Measurements from ENCODE around the gene LAMA2.

LAMA2 gene

DNA sequence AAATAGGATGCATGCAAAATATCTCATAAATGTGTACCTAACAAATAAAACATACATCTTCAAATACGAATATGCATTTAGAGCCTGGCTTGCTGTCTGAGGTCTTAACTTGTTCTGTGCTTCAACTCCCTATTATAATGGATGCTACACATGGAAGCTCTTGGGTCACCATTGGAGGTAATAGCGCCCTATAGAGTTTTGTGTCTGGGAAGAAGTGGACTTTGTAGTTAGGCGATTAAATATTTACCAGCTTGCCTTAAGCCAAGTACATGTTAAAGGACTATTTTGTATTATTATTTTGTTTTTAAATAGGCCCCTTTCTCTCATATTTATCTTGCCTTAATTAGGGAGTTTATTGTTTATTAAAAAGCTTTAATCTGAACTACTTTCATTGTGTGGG, 107.4 kb downstream of the LAMA2 start:
- H3K4me3 ChIP-seq (ENCODE audit: low read length), result no peak overlapping the region
- DNase-seq, result no peak
- no peak overlapping the region for H3K9ac ChIP-seq (ENCODE audit: low read length)
- no peak overlapping the region for H3K4me2 ChIP-seq (ENCODE audit: low read depth, low read length)
- no peak overlapping the region for H3K27ac ChIP-seq (ENCODE audit: low read length)
- H3F3A ChIP-seq (ENCODE audit: insufficient read depth, low read length), result no peaks in the 10 kb centered on the region
- no peaks in the 10 kb centered on the region for H3K36me3 ChIP-seq (replicated peaks; ENCODE audit: insufficient read depth, low read length)
- no peaks in the 10 kb centered on the region for H3K79me2 ChIP-seq (ENCODE audit: low read length)
- no peak for TF ChIP-seq EZH2phosphoT487 (IDR thresholded peaks at IDR 0.05; ENCODE audit: low read length)
- TF ChIP-seq EZH2 (optimal IDR thresholded peaks at IDR 0.05; ENCODE audit: low read depth, low read length), result no peak
- TF ChIP-seq, protein P1, sequence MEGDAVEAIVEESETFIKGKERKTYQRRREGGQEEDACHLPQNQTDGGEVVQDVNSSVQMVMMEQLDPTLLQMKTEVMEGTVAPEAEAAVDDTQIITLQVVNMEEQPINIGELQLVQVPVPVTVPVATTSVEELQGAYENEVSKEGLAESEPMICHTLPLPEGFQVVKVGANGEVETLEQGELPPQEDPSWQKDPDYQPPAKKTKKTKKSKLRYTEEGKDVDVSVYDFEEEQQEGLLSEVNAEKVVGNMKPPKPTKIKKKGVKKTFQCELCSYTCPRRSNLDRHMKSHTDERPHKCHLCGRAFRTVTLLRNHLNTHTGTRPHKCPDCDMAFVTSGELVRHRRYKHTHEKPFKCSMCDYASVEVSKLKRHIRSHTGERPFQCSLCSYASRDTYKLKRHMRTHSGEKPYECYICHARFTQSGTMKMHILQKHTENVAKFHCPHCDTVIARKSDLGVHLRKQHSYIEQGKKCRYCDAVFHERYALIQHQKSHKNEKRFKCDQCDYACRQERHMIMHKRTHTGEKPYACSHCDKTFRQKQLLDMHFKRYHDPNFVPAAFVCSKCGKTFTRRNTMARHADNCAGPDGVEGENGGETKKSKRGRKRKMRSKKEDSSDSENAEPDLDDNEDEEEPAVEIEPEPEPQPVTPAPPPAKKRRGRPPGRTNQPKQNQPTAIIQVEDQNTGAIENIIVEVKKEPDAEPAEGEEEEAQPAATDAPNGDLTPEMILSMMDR (IDR thresholded peaks at IDR 0.05; ENCODE audit: low read length), result no peak
- H3K9me2 ChIP-seq (replicated peaks; ENCODE audit: insufficient read depth, low read length), result no peaks in the 10 kb centered on the region
- no peaks in the 10 kb centered on the region for H3K27me3 ChIP-seq (replicated peaks; ENCODE audit: insufficient read depth, low read length)
- H2AFZ ChIP-seq (ENCODE audit: low read length), result no peak overlapping the region
- H3K9me3 ChIP-seq (replicated peaks; ENCODE audit: insufficient read depth, low read length), result no peaks in the 10 kb centered on the region
- H4K20me1 ChIP-seq (ENCODE audit: insufficient read depth, low read length), result no peaks in the 10 kb centered on the region
- no peaks in the 10 kb centered on the region for H3K4me1 ChIP-seq (ENCODE audit: low read length)

DNA sequence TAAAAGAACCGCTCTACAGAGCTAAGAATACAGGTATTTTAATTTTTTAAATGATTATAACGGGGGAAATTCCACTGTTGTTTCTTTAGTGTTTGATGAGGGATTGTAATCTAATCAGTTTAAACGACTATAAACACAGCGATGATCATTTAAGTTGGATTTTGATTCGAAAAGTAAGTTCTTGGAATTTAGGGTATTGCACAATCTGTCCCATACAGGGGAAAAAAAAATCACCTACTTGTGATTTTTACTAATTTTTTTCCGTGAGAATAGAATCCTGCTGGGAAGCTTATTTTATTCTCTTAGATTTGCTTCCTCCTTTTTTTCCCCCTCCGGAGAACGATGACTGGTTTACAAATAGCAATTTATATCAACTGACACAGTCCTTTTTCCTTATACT, 108.0 kb downstream of the LAMA2 start:
- no peak overlapping the region for H3K27ac ChIP-seq (ENCODE audit: low read length)
- no peaks in the 10 kb centered on the region for H3K4me1 ChIP-seq (ENCODE audit: low read length)
- no peak overlapping the region for H3K9ac ChIP-seq (ENCODE audit: low read length)
- TF ChIP-seq, protein P1 (IDR thresholded peaks at IDR 0.05; ENCODE audit: low read length), result no peak
- TF ChIP-seq EZH2phosphoT487 (IDR thresholded peaks at IDR 0.05; ENCODE audit: low read length) (no peak), EZH2 (optimal IDR thresholded peaks at IDR 0.05; ENCODE audit: low read depth, low read length) (no peak)
- H3K4me3 ChIP-seq (ENCODE audit: low read length), result no peak overlapping the region
- no peaks in the 10 kb centered on the region for H3K27me3 ChIP-seq (replicated peaks; ENCODE audit: insufficient read depth, low read length)
- H3K9me2 ChIP-seq (replicated peaks; ENCODE audit: insufficient read depth, low read length), result no peaks in the 10 kb centered on the region
- H2AFZ ChIP-seq (ENCODE audit: low read length), result no peak overlapping the region
- H3K4me2 ChIP-seq (ENCODE audit: low read depth, low read length), result no peak overlapping the region
- H3K9me3 ChIP-seq (replicated peaks; ENCODE audit: insufficient read depth, low read length), result no peaks in the 10 kb centered on the region
- no peaks in the 10 kb centered on the region for H3F3A ChIP-seq (ENCODE audit: insufficient read depth, low read length)
- no peak for DNase-seq
- H4K20me1 ChIP-seq (ENCODE audit: insufficient read depth, low read length), result no peaks in the 10 kb centered on the region
- no peaks in the 10 kb centered on the region for H3K79me2 ChIP-seq (ENCODE audit: low read length)
- H3K36me3 ChIP-seq (replicated peaks; ENCODE audit: insufficient read depth, low read length), result no peaks in the 10 kb centered on the region

DNA sequence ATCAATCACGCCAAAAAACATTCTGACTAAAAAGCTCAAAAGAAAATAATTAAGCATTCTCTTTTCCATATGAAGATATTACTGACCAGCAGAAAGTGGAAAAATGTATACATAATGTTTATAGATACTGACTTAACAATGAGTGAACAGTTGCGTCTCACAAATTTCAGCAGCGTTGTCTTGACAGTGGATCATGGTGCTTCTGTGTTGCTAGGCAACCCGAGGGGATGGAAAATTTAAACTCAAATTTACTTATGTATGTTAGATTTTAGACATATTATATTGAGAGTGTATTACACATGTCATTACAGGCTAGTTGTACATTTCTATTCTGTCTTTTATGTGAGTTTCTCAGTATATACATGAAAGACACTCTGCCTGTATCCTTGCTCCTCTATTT, 110.2 kb downstream of the LAMA2 start:
- Histone ChIP-seq H3K4me1 (ENCODE audit: low read length) (no peaks in the 10 kb centered on the region), H3K79me2 (ENCODE audit: low read length) (no peaks in the 10 kb centered on the region), H3K36me3 (replicated peaks; ENCODE audit: insufficient read depth, low read length) (no peaks in the 10 kb centered on the region), H3K27ac (ENCODE audit: low read length) (no peak overlapping the region), H3K4me2 (ENCODE audit: low read depth, low read length) (no peak overlapping the region), H4K20me1 (ENCODE audit: insufficient read depth, low read length) (no peaks in the 10 kb centered on the region), H2AFZ (ENCODE audit: low read length) (no peak overlapping the region), H3F3A (ENCODE audit: insufficient read depth, low read length) (no peaks in the 10 kb centered on the region), H3K4me3 (ENCODE audit: low read length) (no peak overlapping the region), H3K27me3 (replicated peaks; ENCODE audit: insufficient read depth, low read length) (no peaks in the 10 kb centered on the region), H3K9me2 (replicated peaks; ENCODE audit: insufficient read depth, low read length) (no peaks in the 10 kb centered on the region), H3K9me3 (replicated peaks; ENCODE audit: insufficient read depth, low read length) (no peaks in the 10 kb centered on the region), H3K9ac (ENCODE audit: low read length) (no peak overlapping the region)
- TF ChIP-seq EZH2 (optimal IDR thresholded peaks at IDR 0.05; ENCODE audit: low read depth, low read length), result no peak
- TF ChIP-seq EZH2phosphoT487 (IDR thresholded peaks at IDR 0.05; ENCODE audit: low read length), result no peak
- no peak for DNase-seq

DNA sequence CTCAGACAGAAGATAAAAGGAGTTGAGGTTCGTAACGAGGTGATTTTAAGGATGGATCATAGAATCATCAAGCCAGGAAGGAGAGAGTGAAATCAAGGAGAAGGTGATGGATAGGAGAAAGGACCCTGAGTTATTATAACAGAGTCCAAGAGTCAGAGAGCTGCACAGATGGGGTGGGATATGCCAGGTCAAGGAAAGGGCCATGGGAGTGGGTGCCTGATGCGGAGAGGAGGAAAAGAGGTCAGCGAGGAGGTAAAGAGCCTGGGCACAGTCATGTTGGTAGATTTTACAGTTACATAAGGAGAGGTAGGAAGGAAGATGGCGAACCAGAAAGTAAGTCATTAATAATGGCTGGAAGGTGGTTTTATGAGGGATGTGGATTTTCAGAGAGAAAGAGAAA, 114.9 kb downstream of the LAMA2 start:
- Histone ChIP-seq H3K9me3 (replicated peaks; ENCODE audit: insufficient read depth, low read length) (no peaks in the 10 kb centered on the region), H4K20me1 (ENCODE audit: insufficient read depth, low read length) (no peaks in the 10 kb centered on the region), H3K4me2 (ENCODE audit: low read depth, low read length) (no peak overlapping the region), H3K79me2 (ENCODE audit: low read length) (no peaks in the 10 kb centered on the region), H2AFZ (ENCODE audit: low read length) (no peak overlapping the region), H3K36me3 (replicated peaks; ENCODE audit: insufficient read depth, low read length) (no peaks in the 10 kb centered on the region), H3K27me3 (replicated peaks; ENCODE audit: insufficient read depth, low read length) (no peaks in the 10 kb centered on the region), H3K4me3 (ENCODE audit: low read length) (no peak overlapping the region), H3K9ac (ENCODE audit: low read length) (no peak overlapping the region), H3K9me2 (replicated peaks; ENCODE audit: insufficient read depth, low read length) (no peaks in the 10 kb centered on the region), H3F3A (ENCODE audit: insufficient read depth, low read length) (no peaks in the 10 kb centered on the region), H3K4me1 (ENCODE audit: low read length) (no peaks in the 10 kb centered on the region), H3K27ac (ENCODE audit: low read length) (no peak overlapping the region)
- TF ChIP-seq EZH2 (optimal IDR thresholded peaks at IDR 0.05; ENCODE audit: low read depth, low read length), result no peak
- TF ChIP-seq EZH2phosphoT487 (IDR thresholded peaks at IDR 0.05; ENCODE audit: low read length), result no peak
- TF ChIP-seq, protein P1 (IDR thresholded peaks at IDR 0.05; ENCODE audit: low read length), result no peak
- DNase-seq, result no peak
